Measurements from ENCODE around the gene EZH1. TPM values are rescaled to one million over a fixed set of nuclear protein-coding genes. Genes with fewer than 3 reads are reported as not detected.
A peak's percentile ranks its signal among the peaks of the same experiment; 100 is the strongest.

Gene EZH1
- total RNA-seq, 1 donor from 2014 or later: 39.5 TPM

DNA sequence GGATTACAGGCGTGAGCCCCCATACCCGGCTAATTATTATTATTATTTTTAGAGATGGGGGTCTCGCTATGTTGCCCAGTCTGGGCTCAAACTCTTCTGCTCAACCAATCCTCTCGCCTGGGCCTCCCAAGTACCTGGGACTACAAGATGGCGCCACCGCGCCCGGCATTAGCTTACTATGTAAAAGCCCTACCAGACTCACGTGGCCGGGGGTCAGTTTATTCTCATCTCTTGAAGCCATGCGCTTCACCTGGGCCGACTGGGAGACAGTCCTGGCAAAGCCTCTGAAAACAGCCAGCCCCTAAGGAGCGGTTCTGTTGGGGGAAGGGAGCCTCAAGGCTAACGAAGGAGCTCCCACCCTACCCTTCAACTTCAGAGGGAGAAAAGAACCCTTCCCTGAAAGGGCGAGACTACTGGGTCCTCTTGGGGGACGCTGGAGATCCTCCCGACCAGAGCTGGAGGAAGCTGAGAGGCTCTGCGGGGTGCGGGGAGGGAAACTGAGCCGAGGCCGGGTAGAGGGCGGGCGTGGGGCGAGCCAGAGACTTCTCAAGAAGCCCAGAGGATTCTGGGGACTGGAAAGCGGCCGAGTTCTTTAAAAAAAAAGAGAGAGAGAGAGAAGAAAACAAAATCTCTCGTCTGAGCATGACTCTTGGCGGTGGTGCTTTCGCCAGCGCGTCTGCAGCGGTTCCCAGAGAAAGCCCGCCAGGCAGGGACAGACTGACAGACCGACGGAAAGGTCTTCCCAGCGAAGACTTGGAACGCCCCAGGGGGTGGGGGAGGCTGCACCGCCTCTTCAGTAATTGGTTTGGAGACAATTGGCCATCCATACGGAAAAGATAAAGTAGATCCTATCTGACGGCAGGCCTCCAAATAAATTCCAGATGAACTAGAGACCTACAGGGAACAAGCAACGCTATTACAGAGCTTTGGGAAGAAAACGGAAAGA lies 91.4 kb downstream of the EZH1 start:
- Mint-ChIP-seq H3K36me3 (ENCODE audit: low read depth) (no peaks in the 10 kb centered on the region), H3K27ac (no peak overlapping the region), H3K9me3 (peaks cover 7% of the 10 kb centered on the region), H3K4me1 (peaks cover 16% of the 10 kb centered on the region), H3K27me3 (peaks cover 14% of the 10 kb centered on the region), H3K4me3 (peak overlapping the region; percentile 19)
- DNase-seq: no peak
- intact Hi-C loops (cut with micrococcal nuclease): no loop called here

- intact Hi-C loops (cut with micrococcal nuclease): no loop called here
- Mint-ChIP-seq H3K27me3 (peaks cover 18% of the 10 kb centered on the region), H3K9me3 (no peaks in the 10 kb centered on the region), H3K27ac (no peak overlapping the region), H3K4me1 (peaks cover 12% of the 10 kb centered on the region), H3K36me3 (ENCODE audit: low read depth) (no peaks in the 10 kb centered on the region), H3K4me3 (no peak overlapping the region)
- no peak for DNase-seq
Measured at GRCh38 chr17:42651392-42651791, 93.4 kb downstream of the EZH1 start.

Other genes with a start within 250 kb of the EZH1 start
- 20.4 and 20.7 TPM in 2 replicates for gene NAGLU, start 208.8 kb downstream of the EZH1 start, total RNA-seq
- 0.42 and 0.83 TPM in 2 replicates for gene HSD17B1, start 192.1 kb downstream of the EZH1 start, total RNA-seq
- gene COASY, start 182.9 kb downstream of the EZH1 start, total RNA-seq: 97.7 and 109 TPM in 2 replicates
- 67.8 and 72.6 TPM in 2 replicates for gene MLX, start 177.9 kb downstream of the EZH1 start, total RNA-seq
- 29.1 and 31.1 TPM in 2 replicates for gene PSMC3IP, start 167.3 kb downstream of the EZH1 start, total RNA-seq
- 35.8 and 38.3 TPM in 2 replicates for gene RETREG3, start 135.7 kb downstream of the EZH1 start, total RNA-seq
- 99.9 and 100 TPM in 2 replicates for gene TUBG1, start 135.4 kb downstream of the EZH1 start, total RNA-seq
- 11.8 and 12.9 TPM in 2 replicates for gene TUBG2, start 85.8 kb downstream of the EZH1 start, total RNA-seq
- gene PLEKHH3, start 68.0 kb downstream of the EZH1 start, total RNA-seq: 0.77 and 1.1 TPM in 2 replicates
- 0.17 and 0.75 TPM in 2 replicates for gene CCR10, start 63.2 kb downstream of the EZH1 start, total RNA-seq
- gene CNTNAP1, start 62.5 kb downstream of the EZH1 start, total RNA-seq: 3.0 and 3.2 TPM in 2 replicates
- gene RAMP2, start 16.2 kb upstream of the EZH1 start, total RNA-seq: not detected in 2 replicates
- 89.5 and 93.7 TPM in 2 replicates for gene VPS25, start 28.4 kb upstream of the EZH1 start, total RNA-seq
- 0.12 TPM in 2 replicates for gene WNK4, start 35.6 kb upstream of the EZH1 start, total RNA-seq
- 50.4 and 50.7 TPM in 2 replicates for gene COA3, start 53.7 kb upstream of the EZH1 start, total RNA-seq
- gene CNTD1, start 53.8 kb upstream of the EZH1 start, total RNA-seq: not detected in 2 replicates
- 94.1 and 106 TPM in 2 replicates for gene BECN1, start 79.2 kb upstream of the EZH1 start, total RNA-seq
- gene PSME3, start 88.4 kb upstream of the EZH1 start, total RNA-seq: 232 and 250 TPM in 2 replicates
- 3.3 and 4.2 TPM in 2 replicates for gene AOC2, start 99.5 kb upstream of the EZH1 start, total RNA-seq
- gene AOC3, start 106.2 kb upstream of the EZH1 start, total RNA-seq: 1.8 and 2.2 TPM in 2 replicates
- gene G6PC1, start 155.8 kb upstream of the EZH1 start, total RNA-seq: not detected in 2 replicates
- 78.2 and 78.4 TPM in 2 replicates for gene AARSD1, start 219.4 kb upstream of the EZH1 start, total RNA-seq
- 0.66 and 1.4 TPM in 2 replicates for gene PTGES3L, start 235.0 kb upstream of the EZH1 start, total RNA-seq
- 20.2 and 20.5 TPM in 2 replicates for gene RUNDC1, start 235.5 kb upstream of the EZH1 start, total RNA-seq